GM19463 (cell line): ENCODE results near the gene SNRPF.

Source experiments
- ATAC-seq: cut with Tn5 transposase; IDR thresholded peaks from one replicate; pipeline ENCODE4 v1.9.1; 2021; ENCODE audit warnings: mild to moderate bottlenecking, moderate library complexity; ENCODE audit not compliant: unreplicated experiment

SNRPF gene

GRCh38 chr12:95859344-95859816, 628 bp downstream of the SNRPF start:
- no peak for ATAC-seq

GRCh38 chr12:95859947-95860850, 1.4 kb downstream of the SNRPF start:
- ATAC-seq = no peak

- ATAC-seq = no peak
Measured at GRCh38 chr12:95862038-95862437, 3.3 kb downstream of the SNRPF start.

GRCh38 chr12:95863337-95863736, 4.6 kb downstream of the SNRPF start:
- no peak for ATAC-seq

- no peak for ATAC-seq
Measured at GRCh38 chr12:95870897-95871296, 12.1 kb downstream of the SNRPF start.

GRCh38 chr12:95874452-95874851, 15.7 kb downstream of the SNRPF start:
- ATAC-seq = no peak

GRCh38 chr12:95877622-95878021, 18.9 kb downstream of the SNRPF start:
- no peak for ATAC-seq

GRCh38 chr12:95880895-95881294, 22.1 kb downstream of the SNRPF start:
- ATAC-seq = no peak

GRCh38 chr12:95881331-95881955, 22.7 kb downstream of the SNRPF start:
- ATAC-seq = no peak

GRCh38 chr12:95882080-95882479, 23.3 kb downstream of the SNRPF start:
- ATAC-seq = no peak

GRCh38 chr12:95882873-95883272, 24.1 kb downstream of the SNRPF start:
- no peak for ATAC-seq

GRCh38 chr12:95884998-95885397, 26.2 kb downstream of the SNRPF start:
- ATAC-seq = no peak

- no peak for ATAC-seq
Measured at GRCh38 chr12:95887311-95887710, 28.6 kb downstream of the SNRPF start.

GRCh38 chr12:95890958-95891357, 32.2 kb downstream of the SNRPF start:
- no peak for ATAC-seq

GRCh38 chr12:95896846-95897245, 38.1 kb downstream of the SNRPF start:
- no peak for ATAC-seq

GRCh38 chr12:95898081-95898480, 39.3 kb downstream of the SNRPF start:
- no peak for ATAC-seq

- no peak for ATAC-seq
Measured at GRCh38 chr12:95908573-95908972, 49.8 kb downstream of the SNRPF start.

- no peak for ATAC-seq
Measured at GRCh38 chr12:95909871-95910270, 51.1 kb downstream of the SNRPF start.
